Fibroblast of lung (primary cell): ENCODE results near the gene SLC27A4. TPM values are rescaled to one million over a fixed set of nuclear protein-coding genes. Genes with fewer than 3 reads are reported as not detected.

Source experiments
- DNase-seq, 2 donors: peaks; one replicate each; pipeline versions ENCODE4 v3.0.0 to v3.0.0-alpha.2; 2010; ENCODE audit warnings: low read depth in 2 of 2
- H2AFZ ChIP-seq: 2 replicates; pipeline ENCODE4 v1.5.1; 2012; ENCODE audit warnings: low read length, control low read depth, inconsistent platforms
- H3K27ac ChIP-seq: 2 replicates; pipeline ENCODE4 v1.5.1; 2011; ENCODE audit warnings: low read length, control low read depth; ENCODE audit not compliant: insufficient read depth
- H3K27me3 ChIP-seq: 2 replicates; pipeline ENCODE4 v1.5.1; 2011; ENCODE audit warnings: mild to moderate bottlenecking, low read length; ENCODE audit not compliant: control insufficient read depth, insufficient read depth
- H3K36me3 ChIP-seq: 2 replicates; pipeline ENCODE4 v1.5.1; 2011; ENCODE audit warnings: low read length; ENCODE audit not compliant: control insufficient read depth, insufficient read depth
- H3K4me1 ChIP-seq: 2 replicates; pipeline ENCODE4 v1.5.1; 2011; ENCODE audit warnings: low read length; ENCODE audit not compliant: control insufficient read depth, insufficient read depth; ENCODE audit errors: extremely low read depth
- H3K4me2 ChIP-seq: 2 replicates; pipeline ENCODE4 v1.5.1; 2011; ENCODE audit warnings: low read length, control low read depth; ENCODE audit not compliant: insufficient read depth; ENCODE audit errors: extremely low read depth
- H3K4me3 ChIP-seq, 4 experiments: fragments of 200-600 bp in 1 of 4; sonication (generic) in 1 of 4; replicated peaks in 1 of 4; 2 replicates each; pipeline ENCODE4 v1.5.1; 2011 to 2016; ENCODE audit warnings: low read length in 4 of 4, low read depth in 3 of 4, mild to moderate bottlenecking in 3 of 4, control low read depth in 2 of 4, inconsistent platforms in 1 of 4, mixed read lengths in 1 of 4; ENCODE audit not compliant: insufficient read depth in 1 of 4; ENCODE audit errors: control extremely low read depth in 1 of 4
- H3K79me2 ChIP-seq: 2 replicates; pipeline ENCODE4 v1.5.1; 2012; ENCODE audit warnings: mild to moderate bottlenecking, low read length, inconsistent platforms; ENCODE audit not compliant: control insufficient read depth, insufficient read depth
- H3K9ac ChIP-seq: 2 replicates; pipeline ENCODE4 v1.5.1; 2011; ENCODE audit warnings: mild to moderate bottlenecking, low read length, control low read depth; ENCODE audit not compliant: insufficient read depth
- H3K9me3 ChIP-seq: 2 replicates; pipeline ENCODE4 v1.5.1; 2012; ENCODE audit warnings: low read depth, low read length; ENCODE audit not compliant: control insufficient read depth, insufficient read depth
- H4K20me1 ChIP-seq: 2 replicates; pipeline ENCODE4 v1.5.1; 2011; ENCODE audit warnings: low read length; ENCODE audit not compliant: control insufficient read depth, insufficient read depth; ENCODE audit errors: extremely low read depth
- CTCF ChIP-seq, 2 donors: IDR thresholded peaks in 1 of 2; conservative IDR thresholded peaks in 1 of 2; 1 replicate in 1 of 2; 2 replicates in 1 of 2; pipeline ENCODE4 v1.5.1; 2011 to 2012; ENCODE audit warnings: low read length in 2 of 2, control low read depth in 1 of 2, inconsistent platforms in 1 of 2, low read depth in 1 of 2, mild to moderate bottlenecking in 1 of 2
- EZH2 ChIP-seq: IDR thresholded peaks from 2 replicates; pipeline ENCODE4 v1.5.1; 2012; ENCODE audit warnings: low read length, control low read depth, mild to moderate bottlenecking; ENCODE audit errors: missing control alignments
- polyA plus RNA-seq, 2 donors: library from polyadenylated mRNA; depleted of rRNA in 1 of 2; stranded (reverse) in 1 of 2; unstranded in 1 of 2; fragments of >200 nt; gene quantifications; 2 replicates each; pipeline ENCODE4 v1.2.1, GENCODE V29; 2011 to 2012; ENCODE audit warnings: missing spikeins in 1 of 2
- total RNA-seq: library from RNA; depleted of rRNA; stranded (reverse); fragments of >200 nt; gene quantifications from 2 replicates; pipeline ENCODE4 v1.2.1, GENCODE V29; 2014

SLC27A4 gene
- total and polyA plus RNA-seq, 2 donors (not counting 1 experiment from before 2014, with no cell fraction given): 10.3 to 11.7 TPM

GRCh38 chr9:128406848-128407391 is 66.6 kb downstream of the SLC27A4 start:
- Histone ChIP-seq H2AFZ (no peak overlapping the region), H3K4me2 (no peak overlapping the region)
- DNase-seq: peak; percentile 29 to 79

GRCh38 chr9:128408963-128409431 is 68.7 kb downstream of the SLC27A4 start:
- Histone ChIP-seq H2AFZ (no peak overlapping the region), H3K9ac (no peak overlapping the region), H3K4me1 (no peaks in the 10 kb centered on the region), H3K27me3 (no peaks in the 10 kb centered on the region), H3K9me3 (no peaks in the 10 kb centered on the region), H3K4me3 (no peak overlapping the region), H4K20me1 (no peaks in the 10 kb centered on the region), H3K36me3 (no peaks in the 10 kb centered on the region), H3K4me2 (no peak overlapping the region), H3K79me2 (no peaks in the 10 kb centered on the region), H3K27ac (no peak overlapping the region)
- no peak for DNase-seq
- no peak for TF ChIP-seq EZH2
- no peak for TF ChIP-seq CTCF (conservative IDR thresholded peaks at IDR 0.05 in 1 of 2, IDR thresholded peaks at IDR 0.05 in 1 of 2; ENCODE audit: low read depth in 1 of 2, low read length in 2 of 2)

More at GRCh38 chr9:128406848-128407391, 66.6 kb downstream of the SLC27A4 start:
- no peak overlapping the region for H3K27ac ChIP-seq
- no peaks in the 10 kb centered on the region for H4K20me1 ChIP-seq
- H3K4me3 ChIP-seq: no peak overlapping the region
- H3K79me2 ChIP-seq: no peaks in the 10 kb centered on the region
- H3K4me1 ChIP-seq: no peaks in the 10 kb centered on the region
- H3K27me3 ChIP-seq: no peaks in the 10 kb centered on the region
- no peaks in the 10 kb centered on the region for H3K36me3 ChIP-seq
- no peak overlapping the region for H3K9ac ChIP-seq
- no peaks in the 10 kb centered on the region for H3K9me3 ChIP-seq
- TF ChIP-seq EZH2: no peak
- no peak for TF ChIP-seq CTCF (conservative IDR thresholded peaks at IDR 0.05 in 1 of 2, IDR thresholded peaks at IDR 0.05 in 1 of 2; ENCODE audit: low read depth in 1 of 2, low read length in 2 of 2)

GRCh38 chr9:128409450-128409849 is 69.1 kb downstream of the SLC27A4 start:
- H3K4me1 ChIP-seq: no peaks in the 10 kb centered on the region
- no peak overlapping the region for H3K9ac ChIP-seq

More at GRCh38 chr9:128409450-128409849, 69.1 kb downstream of the SLC27A4 start:
- Histone ChIP-seq H3K27me3 (no peaks in the 10 kb centered on the region), H3K4me2 (no peak overlapping the region), H4K20me1 (no peaks in the 10 kb centered on the region), H3K36me3 (no peaks in the 10 kb centered on the region), H2AFZ (no peak overlapping the region), H3K79me2 (no peaks in the 10 kb centered on the region), H3K27ac (no peak overlapping the region), H3K4me3 (no peak overlapping the region), H3K9me3 (no peaks in the 10 kb centered on the region)
- TF ChIP-seq EZH2 (no peak), CTCF (conservative IDR thresholded peaks at IDR 0.05 in 1 of 2, IDR thresholded peaks at IDR 0.05 in 1 of 2; ENCODE audit: low read depth in 1 of 2, low read length in 2 of 2) (no peak)
- DNase-seq: no peak
